ENCODE measurements around the gene ABCA13.

DNA sequence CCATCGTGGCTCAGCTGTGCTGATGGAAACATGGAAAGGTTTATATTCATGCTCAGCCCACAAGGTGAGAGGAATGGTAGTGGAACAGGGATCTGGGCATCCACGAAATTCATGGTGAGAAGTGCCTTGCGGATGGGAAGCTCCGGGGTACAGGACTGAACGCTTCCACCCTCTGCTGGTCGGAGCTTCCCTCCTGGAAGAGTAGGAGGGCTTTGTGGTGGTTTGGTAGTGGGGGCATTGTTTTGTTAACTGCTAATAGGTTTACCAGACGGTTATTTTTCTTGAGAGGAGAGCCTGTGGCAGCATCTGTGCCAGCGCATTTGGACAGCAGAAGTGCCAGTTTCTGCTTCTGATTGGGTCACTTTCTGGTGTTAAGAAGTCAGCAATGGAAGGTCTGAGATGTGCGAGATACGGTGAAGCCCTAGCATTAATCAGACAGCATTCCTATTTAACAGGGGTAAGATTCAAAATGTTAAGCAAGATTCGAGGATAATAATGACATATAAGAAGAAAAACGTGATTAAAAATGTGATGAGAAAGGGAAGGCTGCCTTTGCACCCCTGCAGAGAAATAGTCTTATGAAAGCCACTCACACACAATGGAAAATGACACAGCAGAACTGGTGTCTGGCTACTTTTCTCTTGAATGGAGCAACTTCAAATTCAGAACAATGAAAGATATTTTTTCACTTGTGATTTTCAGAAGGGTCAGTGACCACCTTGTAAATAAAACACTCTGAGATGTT is 17.7 kb downstream of the ABCA13 start:
- no peak for TF ChIP-seq CTCF (IDR thresholded peaks at IDR 0.05 in 2 of 3, conservative IDR thresholded peaks at IDR 0.05 in 1 of 3; ENCODE audit: borderline replicate concordance in 1 of 3, insufficient read depth in 1 of 3, low read depth in 2 of 3, low read length in 2 of 3)
- TF ChIP-seq TCF7L2 (IDR thresholded peaks at IDR 0.05; ENCODE audit: borderline replicate concordance, extremely low read depth, insufficient read depth, insufficient read length): no peak
- TF ChIP-seq POLR2A (IDR thresholded peaks at IDR 0.05; ENCODE audit: borderline replicate concordance, extremely low read depth, insufficient read depth, insufficient read length): no peak
- TF ChIP-seq SP1 (IDR thresholded peaks at IDR 0.05; ENCODE audit: low read depth): no peak
- no peak for TF ChIP-seq YY1 (IDR thresholded peaks at IDR 0.05; ENCODE audit: extremely low read depth, insufficient replicate concordance, low read depth, low read length)
- no peak for TF ChIP-seq POLR2AphosphoS5 (IDR thresholded peaks at IDR 0.05; ENCODE audit: low read depth, low read length)
- TF ChIP-seq EZH2phosphoT487 (IDR thresholded peaks at IDR 0.05; ENCODE audit: borderline replicate concordance): no peak
- TF ChIP-seq, protein P1, sequence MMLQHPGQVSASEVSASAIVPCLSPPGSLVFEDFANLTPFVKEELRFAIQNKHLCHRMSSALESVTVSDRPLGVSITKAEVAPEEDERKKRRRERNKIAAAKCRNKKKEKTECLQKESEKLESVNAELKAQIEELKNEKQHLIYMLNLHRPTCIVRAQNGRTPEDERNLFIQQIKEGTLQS (IDR thresholded peaks at IDR 0.05): no peak
- no peak for TF ChIP-seq JUND (IDR thresholded peaks at IDR 0.05)
- TF ChIP-seq RAD21 (IDR thresholded peaks at IDR 0.05; ENCODE audit: low read depth): no peak
- TF ChIP-seq EZH2 (IDR thresholded peaks at IDR 0.05): no peak
